ENCODE data around the gene TUBB1.

TUBB1 gene

GRCh38 chr20:59014680-59015389 is 4.4 kb upstream of the TUBB1 start:
- H3K36me3 ChIP-seq (ENCODE audit: control insufficient read depth, insufficient read depth, low read length), result peaks cover 1% of the 10 kb centered on the region; the same call in 1 of the 2 replicates
- H3K27me3 ChIP-seq (replicated peaks; ENCODE audit: control insufficient read depth, insufficient read depth, low read length), result no peaks in the 10 kb centered on the region
- H3K4me3 ChIP-seq (replicated peaks; ENCODE audit: low read depth, low read length), result no peak overlapping the region
- no peak for DNase-seq (ENCODE audit: extremely low read depth, insufficient read length)
- TF ChIP-seq CTCF (IDR thresholded peaks at IDR 0.05; ENCODE audit: insufficient read depth, low read length, poor library complexity, severe bottlenecking), result no peak

- H3K27me3 ChIP-seq (replicated peaks; ENCODE audit: control insufficient read depth, insufficient read depth, low read length), result no peaks in the 10 kb centered on the region
- TF ChIP-seq CTCF (IDR thresholded peaks at IDR 0.05; ENCODE audit: insufficient read depth, low read length, poor library complexity, severe bottlenecking), result no peak
- H3K4me3 ChIP-seq (replicated peaks; ENCODE audit: low read depth, low read length), result no peak overlapping the region
- peaks cover 1% of the 10 kb centered on the region; the same call in 1 of the 2 replicates for H3K36me3 ChIP-seq (ENCODE audit: control insufficient read depth, insufficient read depth, low read length)
- no peak for DNase-seq (ENCODE audit: extremely low read depth, insufficient read length)
Measured at GRCh38 chr20:59015411-59015810, 3.8 kb upstream of the TUBB1 start.

- Histone ChIP-seq H3K36me3 (ENCODE audit: control insufficient read depth, insufficient read depth, low read length) (peaks cover 1% of the 10 kb centered on the region; the same call in 1 of the 2 replicates), H3K27me3 (replicated peaks; ENCODE audit: control insufficient read depth, insufficient read depth, low read length) (no peaks in the 10 kb centered on the region), H3K4me3 (replicated peaks; ENCODE audit: low read depth, low read length) (no peak overlapping the region)
- DNase-seq (ENCODE audit: extremely low read depth, insufficient read length), result no peak
- no peak for TF ChIP-seq CTCF (IDR thresholded peaks at IDR 0.05; ENCODE audit: insufficient read depth, low read length, poor library complexity, severe bottlenecking)
Measured at GRCh38 chr20:59015812-59016711, 3.2 kb upstream of the TUBB1 start.

- Histone ChIP-seq H3K4me3 (replicated peaks; ENCODE audit: low read depth, low read length) (no peak overlapping the region), H3K27me3 (replicated peaks; ENCODE audit: control insufficient read depth, insufficient read depth, low read length) (no peaks in the 10 kb centered on the region), H3K36me3 (ENCODE audit: control insufficient read depth, insufficient read depth, low read length) (peaks cover 1% of the 10 kb centered on the region; the same call in 1 of the 2 replicates)
- TF ChIP-seq CTCF (IDR thresholded peaks at IDR 0.05; ENCODE audit: insufficient read depth, low read length, poor library complexity, severe bottlenecking), result no peak
- DNase-seq (ENCODE audit: extremely low read depth, insufficient read length), result no peak
Measured at GRCh38 chr20:59016795-59017492, 2.3 kb upstream of the TUBB1 start.

- no peak for TF ChIP-seq CTCF (IDR thresholded peaks at IDR 0.05; ENCODE audit: insufficient read depth, low read length, poor library complexity, severe bottlenecking)
- H3K4me3 ChIP-seq (replicated peaks; ENCODE audit: low read depth, low read length), result no peak overlapping the region
- no peak for DNase-seq (ENCODE audit: extremely low read depth, insufficient read length)
- peaks cover 1% of the 10 kb centered on the region for H3K36me3 ChIP-seq (ENCODE audit: control insufficient read depth, insufficient read depth, low read length)
- no peaks in the 10 kb centered on the region for H3K27me3 ChIP-seq (replicated peaks; ENCODE audit: control insufficient read depth, insufficient read depth, low read length)
Measured at GRCh38 chr20:59017493-59018231, 1.6 kb upstream of the TUBB1 start.

Measured in GM06990 (cell line).